ENCODE data around the gene CDH4.

The CDH4 gene

GRCh38 chr20:61808447-61808846, 556.4 kb downstream of the CDH4 start:
- no peak overlapping the region for H3K4me3 ChIP-seq (ENCODE audit: low read depth, low read length)
- no peak for TF ChIP-seq CTCF (IDR thresholded peaks at IDR 0.05; ENCODE audit: low read depth, low read length)

GRCh38 chr20:61809006-61809770, 557.1 kb downstream of the CDH4 start:
- H3K4me3 ChIP-seq (ENCODE audit: low read depth, low read length), result no peak overlapping the region
- no peak for TF ChIP-seq CTCF (IDR thresholded peaks at IDR 0.05; ENCODE audit: low read depth, low read length)

- no peak for TF ChIP-seq CTCF (IDR thresholded peaks at IDR 0.05; ENCODE audit: low read depth, low read length)
- no peak overlapping the region for H3K4me3 ChIP-seq (ENCODE audit: low read depth, low read length)
These were observed 558.1 kb downstream of the CDH4 start for GRCh38 chr20:61810066-61810737.

- no peak overlapping the region for H3K4me3 ChIP-seq (ENCODE audit: low read depth, low read length)
- TF ChIP-seq CTCF (IDR thresholded peaks at IDR 0.05; ENCODE audit: low read depth, low read length), result no peak
These were observed 558.7 kb downstream of the CDH4 start for GRCh38 chr20:61810738-61811135.

GRCh38 chr20:61811166-61811565, 559.1 kb downstream of the CDH4 start:
- no peak for TF ChIP-seq CTCF (IDR thresholded peaks at IDR 0.05; ENCODE audit: low read depth, low read length)
- no peak overlapping the region for H3K4me3 ChIP-seq (ENCODE audit: low read depth, low read length)

- no peak overlapping the region for H3K4me3 ChIP-seq (ENCODE audit: low read depth, low read length)
- no peak for TF ChIP-seq CTCF (IDR thresholded peaks at IDR 0.05; ENCODE audit: low read depth, low read length)
These were observed 560.2 kb downstream of the CDH4 start for GRCh38 chr20:61812121-61812844.
